ENCODE measurements around the gene ZNF391. TPM values are rescaled to one million over a fixed set of nuclear protein-coding genes. Genes with fewer than 3 reads are reported as not detected.
"Not testable (repeated sequence)": the region's sequence is repeated elsewhere in the genome, so short reads cannot be mapped to it uniquely, and the experiment has no call there.

The ZNF391 gene
- total RNA-seq, 1 donor: 2.5 TPM

DNA sequence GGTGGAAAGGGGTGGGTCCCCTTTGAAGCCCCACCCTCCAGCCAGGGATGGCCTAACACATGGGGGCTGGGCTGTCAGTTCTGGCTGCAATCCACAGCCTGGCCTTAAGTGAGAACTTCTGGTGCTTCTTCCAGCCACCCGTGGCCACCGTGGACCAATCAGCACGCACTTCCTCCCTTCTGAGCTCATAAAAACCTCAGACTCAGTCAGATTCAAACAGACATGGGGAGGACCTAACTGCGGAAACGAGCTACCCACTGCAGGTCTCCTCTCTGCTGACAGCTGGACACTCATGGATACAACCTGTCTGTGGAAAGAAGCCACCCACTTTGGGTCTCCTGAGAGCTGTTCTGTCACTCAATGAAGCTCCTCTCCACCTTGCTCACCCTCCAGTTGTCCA is 20.4 kb upstream of the ZNF391 start:
- no peak overlapping the region for H2AFZ ChIP-seq (ENCODE audit: low read length)
- no peak overlapping the region for H3K4me3 ChIP-seq (ENCODE audit: insufficient read depth, low read length)
- no peaks in the 10 kb centered on the region for H3K27me3 ChIP-seq (ENCODE audit: insufficient read depth, low read length)
- no peak overlapping the region for H3K27ac ChIP-seq (ENCODE audit: low read depth, low read length)
- H3K79me2 ChIP-seq (ENCODE audit: insufficient read depth, low read length): no peaks in the 10 kb centered on the region
- H3K4me2 ChIP-seq (ENCODE audit: insufficient read depth, low read length): no peak overlapping the region
- H4K20me1 ChIP-seq (ENCODE audit: insufficient read depth, low read length): no peaks in the 10 kb centered on the region
- no peak for DNase-seq (ENCODE audit: insufficient read length, low spot score, missing footprints)
- H3K36me3 ChIP-seq (ENCODE audit: insufficient read depth, low read length): no peaks in the 10 kb centered on the region
- TF ChIP-seq, protein P1, sequence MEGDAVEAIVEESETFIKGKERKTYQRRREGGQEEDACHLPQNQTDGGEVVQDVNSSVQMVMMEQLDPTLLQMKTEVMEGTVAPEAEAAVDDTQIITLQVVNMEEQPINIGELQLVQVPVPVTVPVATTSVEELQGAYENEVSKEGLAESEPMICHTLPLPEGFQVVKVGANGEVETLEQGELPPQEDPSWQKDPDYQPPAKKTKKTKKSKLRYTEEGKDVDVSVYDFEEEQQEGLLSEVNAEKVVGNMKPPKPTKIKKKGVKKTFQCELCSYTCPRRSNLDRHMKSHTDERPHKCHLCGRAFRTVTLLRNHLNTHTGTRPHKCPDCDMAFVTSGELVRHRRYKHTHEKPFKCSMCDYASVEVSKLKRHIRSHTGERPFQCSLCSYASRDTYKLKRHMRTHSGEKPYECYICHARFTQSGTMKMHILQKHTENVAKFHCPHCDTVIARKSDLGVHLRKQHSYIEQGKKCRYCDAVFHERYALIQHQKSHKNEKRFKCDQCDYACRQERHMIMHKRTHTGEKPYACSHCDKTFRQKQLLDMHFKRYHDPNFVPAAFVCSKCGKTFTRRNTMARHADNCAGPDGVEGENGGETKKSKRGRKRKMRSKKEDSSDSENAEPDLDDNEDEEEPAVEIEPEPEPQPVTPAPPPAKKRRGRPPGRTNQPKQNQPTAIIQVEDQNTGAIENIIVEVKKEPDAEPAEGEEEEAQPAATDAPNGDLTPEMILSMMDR (IDR thresholded peaks at IDR 0.05; ENCODE audit: extremely low read depth, low read depth, low read length): no peak
- H3K4me1 ChIP-seq (ENCODE audit: insufficient read depth, low read length): no peaks in the 10 kb centered on the region
- no peaks in the 10 kb centered on the region for H3K9me3 ChIP-seq (ENCODE audit: low read depth, low read length)

DNA sequence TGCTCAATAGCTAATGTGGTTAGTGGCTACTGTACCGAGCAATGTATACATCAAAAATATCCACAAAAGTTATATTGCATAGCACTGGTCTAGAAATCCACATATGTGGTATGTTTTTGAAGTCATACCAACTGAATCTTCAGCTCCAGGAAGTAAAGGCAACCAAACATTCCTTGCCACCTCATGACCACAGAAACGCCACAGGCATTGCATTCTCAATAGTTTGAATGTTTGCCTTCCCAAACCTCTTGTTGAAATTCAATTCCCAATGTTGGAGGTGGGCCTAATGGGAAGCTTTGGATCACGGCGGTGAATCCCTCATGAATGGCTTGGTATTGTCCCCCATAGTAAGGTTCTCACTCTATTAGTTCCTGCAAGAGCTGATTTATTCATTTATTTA is 18.2 kb upstream of the ZNF391 start:
- TF ChIP-seq, protein P1 (IDR thresholded peaks at IDR 0.05; ENCODE audit: extremely low read depth, low read depth, low read length): no peak
- no peaks in the 10 kb centered on the region for H3K27me3 ChIP-seq (ENCODE audit: insufficient read depth, low read length)
- no peak for DNase-seq (ENCODE audit: insufficient read length, low spot score, missing footprints)
- peaks cover 7% of the 10 kb centered on the region for H3K4me1 ChIP-seq (ENCODE audit: insufficient read depth, low read length)
- no peak overlapping the region for H2AFZ ChIP-seq (ENCODE audit: low read length)
- H3K9me3 ChIP-seq (ENCODE audit: low read depth, low read length): no peaks in the 10 kb centered on the region
- no peaks in the 10 kb centered on the region for H3K79me2 ChIP-seq (ENCODE audit: insufficient read depth, low read length)
- H3K4me3 ChIP-seq (ENCODE audit: insufficient read depth, low read length): no peak overlapping the region
- H3K4me2 ChIP-seq (ENCODE audit: insufficient read depth, low read length): no peak overlapping the region
- H4K20me1 ChIP-seq (ENCODE audit: insufficient read depth, low read length): no peaks in the 10 kb centered on the region
- H3K36me3 ChIP-seq (ENCODE audit: insufficient read depth, low read length): no peaks in the 10 kb centered on the region
- no peak overlapping the region for H3K27ac ChIP-seq (ENCODE audit: low read depth, low read length)

DNA sequence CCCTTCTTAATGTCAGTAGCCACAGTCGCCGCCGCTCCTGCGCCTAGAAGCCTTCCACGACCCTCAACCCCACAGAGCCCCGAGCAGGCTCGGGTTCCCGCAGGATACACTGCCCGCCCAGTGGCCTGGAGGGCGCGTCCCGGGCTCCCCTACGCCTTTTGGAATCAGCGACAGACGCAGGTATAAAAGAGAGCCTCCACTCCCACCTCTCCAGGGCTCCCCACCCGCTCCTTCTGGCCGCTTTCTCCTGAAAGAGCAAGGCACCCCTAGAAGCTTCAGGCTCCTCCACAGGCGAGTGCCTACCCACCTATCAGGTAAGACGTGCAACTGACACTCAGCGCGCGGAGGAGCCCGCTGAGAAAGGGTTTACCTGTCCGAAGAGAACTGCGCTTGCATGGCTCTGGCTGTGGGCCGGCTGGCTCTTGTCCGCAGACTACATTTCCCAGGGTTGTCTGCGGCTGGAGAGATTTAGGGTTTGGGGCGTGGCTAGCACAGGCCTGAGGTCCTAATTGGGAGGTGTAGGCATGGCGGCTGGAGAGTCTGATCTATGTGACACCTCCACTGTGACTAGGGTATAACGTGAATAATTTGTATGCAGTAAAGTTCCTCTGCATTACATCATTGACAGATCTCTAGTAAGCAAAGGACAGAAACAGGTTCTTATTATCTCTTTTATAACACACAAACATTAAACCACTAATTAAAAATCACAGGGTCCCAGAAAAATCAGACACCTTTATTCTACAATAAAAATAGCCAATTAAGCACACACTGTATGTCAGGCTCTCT is 13.5 kb upstream of the ZNF391 start:
- Histone ChIP-seq H4K20me1 (ENCODE audit: insufficient read depth, low read length) (no peaks in the 10 kb centered on the region), H3K4me2 (ENCODE audit: insufficient read depth, low read length) (peak overlapping the region; percentile 84), H3K4me3 (ENCODE audit: insufficient read depth, low read length) (peak overlapping the region; percentile 78), H3K27ac (ENCODE audit: low read depth, low read length) (no peak overlapping the region), H2AFZ (ENCODE audit: low read length) (peak overlapping the region; percentile 80), H3K36me3 (ENCODE audit: insufficient read depth, low read length) (no peaks in the 10 kb centered on the region), H3K9me3 (ENCODE audit: low read depth, low read length) (no peaks in the 10 kb centered on the region), H3K79me2 (ENCODE audit: insufficient read depth, low read length) (no peaks in the 10 kb centered on the region), H3K4me1 (ENCODE audit: insufficient read depth, low read length) (peaks cover 7% of the 10 kb centered on the region), H3K27me3 (ENCODE audit: insufficient read depth, low read length) (no peaks in the 10 kb centered on the region)
- TF ChIP-seq, protein P1 (IDR thresholded peaks at IDR 0.05; ENCODE audit: extremely low read depth, low read depth, low read length): no peak
- peak; percentile 89 for DNase-seq (ENCODE audit: insufficient read length, low spot score, missing footprints)

DNA sequence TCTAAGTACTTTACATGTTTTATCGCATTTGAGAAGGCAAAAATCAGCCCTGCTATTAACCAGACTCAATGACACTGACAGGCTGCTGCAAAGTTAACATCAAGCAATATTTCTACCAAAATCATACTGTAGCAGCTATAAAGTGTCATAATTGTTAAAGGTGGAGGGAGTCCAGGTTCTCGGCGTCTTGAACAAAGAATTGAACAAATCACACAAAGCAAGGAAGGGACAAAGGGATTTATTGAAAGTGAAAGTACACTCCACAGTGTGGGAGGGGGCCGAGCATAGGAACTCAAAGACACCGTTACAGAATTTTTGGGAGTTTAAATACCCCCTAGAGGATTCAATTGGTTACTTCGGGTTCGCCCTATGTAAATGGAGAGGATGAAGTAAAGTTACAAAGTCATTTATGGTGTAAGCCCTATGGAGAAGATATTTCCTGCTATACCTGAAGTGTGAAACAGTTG is 12.9 kb upstream of the ZNF391 start:
- H3K36me3 ChIP-seq (ENCODE audit: insufficient read depth, low read length): no peaks in the 10 kb centered on the region
- no peaks in the 10 kb centered on the region for H3K9me3 ChIP-seq (ENCODE audit: low read depth, low read length)
- TF ChIP-seq, protein P1 (IDR thresholded peaks at IDR 0.05; ENCODE audit: extremely low read depth, low read depth, low read length): no peak
- H4K20me1 ChIP-seq (ENCODE audit: insufficient read depth, low read length): no peaks in the 10 kb centered on the region
- H3K4me1 ChIP-seq (ENCODE audit: insufficient read depth, low read length): peaks cover 7% of the 10 kb centered on the region
- peak overlapping the region; percentile 84 for H3K4me2 ChIP-seq (ENCODE audit: insufficient read depth, low read length)
- H2AFZ ChIP-seq (ENCODE audit: low read length): peak overlapping the region; percentile 80
- no peak for DNase-seq (ENCODE audit: insufficient read length, low spot score, missing footprints)
- no peak overlapping the region for H3K27ac ChIP-seq (ENCODE audit: low read depth, low read length)
- no peaks in the 10 kb centered on the region for H3K79me2 ChIP-seq (ENCODE audit: insufficient read depth, low read length)
- H3K27me3 ChIP-seq (ENCODE audit: insufficient read depth, low read length): no peaks in the 10 kb centered on the region
- peak overlapping the region; percentile 78 for H3K4me3 ChIP-seq (ENCODE audit: insufficient read depth, low read length)

GRCh38 chr6:27378406-27378805 is 10.2 kb upstream of the ZNF391 start:
- not testable (repeated sequence) for H3K4me2 ChIP-seq (ENCODE audit: insufficient read depth, low read length)

GRCh38 chr6:27381001-27381400 is 7.6 kb upstream of the ZNF391 start:
- not testable (repeated sequence) for H3K4me3 ChIP-seq (ENCODE audit: insufficient read depth, low read length); H3K4me2 ChIP-seq (ENCODE audit: insufficient read depth, low read length); H4K20me1 ChIP-seq (ENCODE audit: insufficient read depth, low read length); H3K36me3 ChIP-seq (ENCODE audit: insufficient read depth, low read length); H3K79me2 ChIP-seq (ENCODE audit: insufficient read depth, low read length); H3K27ac ChIP-seq (ENCODE audit: low read depth, low read length); DNase-seq (ENCODE audit: insufficient read length, low spot score, missing footprints); H3K4me1 ChIP-seq (ENCODE audit: insufficient read depth, low read length); H3K27me3 ChIP-seq (ENCODE audit: insufficient read depth, low read length); H2AFZ ChIP-seq (ENCODE audit: low read length); H3K9me3 ChIP-seq (ENCODE audit: low read depth, low read length)

More at GRCh38 chr6:27378406-27378805, 10.2 kb upstream of the ZNF391 start:
- not testable (repeated sequence) for H3K9me3 ChIP-seq (ENCODE audit: low read depth, low read length); H3K27me3 ChIP-seq (ENCODE audit: insufficient read depth, low read length); H3K4me1 ChIP-seq (ENCODE audit: insufficient read depth, low read length); H3K79me2 ChIP-seq (ENCODE audit: insufficient read depth, low read length); H2AFZ ChIP-seq (ENCODE audit: low read length); H3K36me3 ChIP-seq (ENCODE audit: insufficient read depth, low read length); DNase-seq (ENCODE audit: insufficient read length, low spot score, missing footprints); H3K4me3 ChIP-seq (ENCODE audit: insufficient read depth, low read length); H3K27ac ChIP-seq (ENCODE audit: low read depth, low read length); H4K20me1 ChIP-seq (ENCODE audit: insufficient read depth, low read length)
